Stimulated activated CD4-positive, alpha-beta T cell treated with anti-CD3 and anti-CD28 coated beads, Interleukin-4, amount 100 ng/mL, for 4 hours (primary cell): ENCODE measurements around the gene BIRC2.
A peak's percentile ranks its signal among the peaks of the same experiment; 100 is the strongest.
"Not testable (repeated sequence)": the region's sequence is repeated elsewhere in the genome, so short reads cannot be mapped to it uniquely, and the experiment has no call there.

Experiments
- DNase-seq, 2 experiments: peaks; one replicate each; pipeline ENCODE4 v3.0.0-alpha.2; 2020

BIRC2 gene

DNA sequence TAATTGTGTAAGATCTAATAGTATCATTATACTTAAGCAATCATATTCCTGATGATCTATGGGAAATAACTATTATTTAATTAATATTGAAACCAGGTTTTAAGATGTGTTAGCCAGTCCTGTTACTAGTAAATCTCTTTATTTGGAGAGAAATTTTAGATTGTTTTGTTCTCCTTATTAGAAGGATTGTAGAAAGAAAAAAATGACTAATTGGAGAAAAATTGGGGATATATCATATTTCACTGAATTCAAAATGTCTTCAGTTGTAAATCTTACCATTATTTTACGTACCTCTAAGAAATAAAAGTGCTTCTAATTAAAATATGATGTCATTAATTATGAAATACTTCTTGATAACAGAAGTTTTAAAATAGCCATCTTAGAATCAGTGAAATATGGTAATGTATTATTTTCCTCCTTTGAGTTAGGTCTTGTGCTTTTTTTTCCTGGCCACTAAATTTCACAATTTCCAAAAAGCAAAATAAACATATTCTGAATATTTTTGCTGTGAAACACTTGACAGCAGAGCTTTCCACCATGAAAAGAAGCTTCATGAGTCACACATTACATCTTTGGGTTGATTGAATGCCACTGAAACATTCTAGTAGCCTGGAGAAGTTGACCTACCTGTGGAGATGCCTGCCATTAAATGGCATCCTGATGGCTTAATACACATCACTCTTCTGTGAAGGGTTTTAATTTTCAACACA lies 23.3 kb upstream of the BIRC2 start:
- DNase-seq = no peak

DNA sequence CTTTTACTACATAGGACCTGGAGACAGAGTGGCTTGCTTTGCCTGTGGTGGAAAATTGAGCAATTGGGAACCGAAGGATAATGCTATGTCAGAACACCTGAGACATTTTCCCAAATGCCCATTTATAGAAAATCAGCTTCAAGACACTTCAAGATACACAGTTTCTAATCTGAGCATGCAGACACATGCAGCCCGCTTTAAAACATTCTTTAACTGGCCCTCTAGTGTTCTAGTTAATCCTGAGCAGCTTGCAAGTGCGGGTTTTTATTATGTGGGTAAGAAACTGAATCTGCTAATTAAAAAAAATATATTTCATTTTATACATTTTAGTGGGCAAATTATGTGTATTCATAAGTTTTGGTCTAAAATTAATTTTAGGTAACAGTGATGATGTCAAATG lies 21.9 kb upstream of the BIRC2 start:
- DNase-seq = no peak

DNA sequence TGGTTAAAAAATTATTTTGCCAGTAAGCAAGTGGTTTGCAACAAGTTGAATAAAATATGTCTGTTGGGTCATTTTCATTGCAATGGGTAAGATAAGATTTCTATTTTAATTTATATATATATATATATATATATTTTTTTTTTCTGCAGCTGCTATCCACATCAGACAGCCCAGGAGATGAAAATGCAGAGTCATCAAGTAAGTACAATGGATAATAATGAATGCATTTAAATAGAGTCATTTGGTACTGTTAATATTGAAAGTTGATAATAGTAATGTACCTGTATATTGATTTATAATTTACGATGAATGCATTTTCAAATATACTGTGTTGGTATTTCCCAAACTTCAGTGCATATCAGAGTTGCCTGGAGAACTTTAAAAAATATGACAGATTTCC lies 18.3 kb upstream of the BIRC2 start:
- DNase-seq = no peak

DNA sequence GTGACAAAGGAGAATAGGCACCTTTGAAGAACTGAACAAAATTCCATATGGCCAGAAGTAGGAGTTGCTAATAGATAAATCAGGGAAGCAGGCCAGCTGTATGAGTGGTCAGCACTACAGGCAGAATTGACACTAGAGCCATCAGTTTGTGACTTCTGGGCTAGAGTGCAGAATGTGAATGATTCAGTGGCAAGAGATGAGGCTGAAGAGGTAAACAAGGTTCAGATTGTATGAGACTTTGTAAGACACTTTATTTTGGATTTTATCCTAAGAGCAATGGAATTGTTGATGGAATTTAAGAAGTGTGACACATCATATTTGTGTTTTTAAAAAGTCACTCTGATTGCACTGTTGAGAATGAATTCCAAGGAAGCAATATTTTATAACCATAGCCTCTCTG lies 16.8 kb upstream of the BIRC2 start:
- no peak for DNase-seq

DNA sequence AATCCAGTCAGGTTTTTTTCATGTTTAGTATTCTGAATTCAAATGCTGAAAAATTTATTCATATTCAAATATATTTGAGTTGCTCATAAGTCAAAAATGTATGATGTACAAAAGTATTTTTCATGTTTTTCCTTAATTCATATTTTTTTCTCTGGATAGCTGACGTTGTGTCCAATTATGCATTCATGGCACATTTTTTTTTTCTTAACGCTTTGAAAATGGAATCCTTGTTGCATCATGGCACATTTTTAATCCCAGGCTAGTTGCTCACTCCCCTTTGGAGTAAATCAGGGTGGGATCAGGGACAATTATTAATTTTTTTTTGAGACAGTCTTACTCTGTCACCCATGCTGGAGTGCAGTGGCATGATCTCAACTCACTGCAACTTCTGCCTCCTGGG lies 15.7 kb upstream of the BIRC2 start:
- DNase-seq = no peak

DNA sequence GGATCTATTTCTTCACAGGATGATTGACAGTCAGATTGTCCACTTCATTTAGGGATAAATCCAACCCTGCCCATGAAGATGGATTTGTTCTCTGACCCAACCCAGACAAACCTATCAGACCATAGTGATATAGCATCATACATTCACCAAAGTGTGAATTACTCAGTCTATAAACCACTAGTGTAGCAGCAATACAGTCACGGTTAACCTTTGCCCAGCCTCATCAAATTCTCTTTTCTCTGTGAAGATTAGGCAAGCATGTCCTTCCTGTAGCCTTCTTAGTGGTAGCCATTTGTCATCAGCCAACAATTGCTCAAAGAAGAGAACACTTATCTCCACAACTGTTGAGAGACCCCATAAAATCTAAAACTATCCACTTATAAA lies 14.4 kb upstream of the BIRC2 start:
- DNase-seq = no peak

DNA sequence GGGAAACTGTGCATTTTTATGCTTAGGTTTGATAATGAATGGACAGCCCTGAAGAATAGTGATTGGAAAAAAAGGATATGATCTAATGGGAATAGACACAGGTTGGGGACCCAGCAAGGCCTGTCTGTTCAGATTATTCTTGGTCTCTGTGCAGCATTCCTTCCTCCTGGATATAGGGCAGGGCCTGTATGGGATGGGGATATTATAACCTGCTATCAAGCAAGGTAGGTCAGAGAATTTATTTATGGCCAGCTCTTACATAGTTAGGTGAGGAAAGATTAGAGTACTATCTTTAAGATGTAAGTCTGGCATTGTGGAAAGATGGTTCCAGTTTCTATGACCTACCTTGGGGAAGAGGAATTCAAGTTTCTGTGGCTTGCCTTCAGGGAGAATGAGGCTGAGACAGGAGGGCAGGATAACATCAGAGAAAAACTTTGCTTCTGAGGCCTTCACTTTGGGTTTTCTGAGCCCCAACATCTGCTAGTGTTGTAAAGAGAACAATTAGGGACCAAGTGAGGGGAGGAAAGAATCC lies 8.5 kb upstream of the BIRC2 start:
- DNase-seq = no peak

DNA sequence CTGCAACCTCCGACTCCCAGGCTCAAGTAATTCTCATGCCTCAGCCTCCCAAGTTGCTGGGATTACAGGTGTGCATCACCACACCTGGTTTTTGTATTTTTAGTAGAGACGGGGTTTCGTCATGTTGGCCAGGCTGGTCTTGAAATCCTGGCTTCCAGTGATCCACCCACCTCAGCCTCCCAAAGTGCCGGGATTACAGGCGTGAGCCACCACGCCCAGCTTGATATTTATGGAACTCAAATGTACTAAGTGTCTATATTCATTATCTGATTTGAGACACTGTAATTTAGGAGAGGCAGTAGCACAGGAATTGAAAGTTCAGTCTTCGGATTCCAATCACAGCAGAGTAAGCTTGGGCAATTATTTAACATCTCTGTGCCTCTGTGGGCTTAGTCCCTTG lies 5.7 kb upstream of the BIRC2 start:
- DNase-seq = not testable (repeated sequence)

DNA sequence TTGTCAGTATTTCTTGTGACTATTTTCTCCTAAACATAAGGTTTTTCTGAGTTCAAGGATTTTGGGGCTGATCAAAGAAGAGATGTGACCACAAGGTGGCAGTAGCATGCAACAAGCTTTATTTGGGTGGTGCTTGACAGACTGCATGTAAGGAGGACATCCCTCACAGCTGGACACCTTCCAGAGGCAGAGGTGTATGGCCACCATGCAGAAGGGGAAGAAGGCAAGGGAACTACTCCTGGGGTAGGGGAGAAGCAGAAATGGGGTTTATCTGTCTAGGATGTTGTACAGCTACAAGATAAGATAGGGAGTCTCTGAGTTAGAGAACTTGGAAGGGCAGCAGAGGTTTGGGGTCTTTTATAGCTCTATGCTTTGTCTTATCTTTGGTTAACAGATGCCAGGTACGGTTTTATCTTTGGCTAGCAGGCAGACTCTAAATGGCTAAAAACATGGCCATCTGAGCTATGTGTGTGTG lies 5.1 kb upstream of the BIRC2 start:
- DNase-seq = peak; percentile 49 to 60

DNA sequence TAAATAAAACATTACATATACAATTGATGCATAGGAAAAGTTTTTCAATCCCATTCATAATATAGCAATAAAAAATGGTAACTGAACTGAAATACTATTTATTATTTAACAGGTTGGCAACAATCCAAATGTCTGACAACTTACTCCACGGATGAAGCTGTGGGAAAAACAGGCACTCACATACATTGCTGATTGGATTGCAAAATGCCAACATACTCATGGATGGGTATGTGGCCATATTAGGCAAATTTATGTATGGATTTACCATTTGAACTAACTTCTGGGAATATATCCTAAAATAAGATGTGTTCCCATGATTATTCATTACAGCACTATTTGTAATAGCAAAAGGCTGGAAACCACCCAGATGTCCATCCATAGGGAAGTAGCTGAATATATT lies 3.2 kb upstream of the BIRC2 start:
- no peak for DNase-seq

DNA sequence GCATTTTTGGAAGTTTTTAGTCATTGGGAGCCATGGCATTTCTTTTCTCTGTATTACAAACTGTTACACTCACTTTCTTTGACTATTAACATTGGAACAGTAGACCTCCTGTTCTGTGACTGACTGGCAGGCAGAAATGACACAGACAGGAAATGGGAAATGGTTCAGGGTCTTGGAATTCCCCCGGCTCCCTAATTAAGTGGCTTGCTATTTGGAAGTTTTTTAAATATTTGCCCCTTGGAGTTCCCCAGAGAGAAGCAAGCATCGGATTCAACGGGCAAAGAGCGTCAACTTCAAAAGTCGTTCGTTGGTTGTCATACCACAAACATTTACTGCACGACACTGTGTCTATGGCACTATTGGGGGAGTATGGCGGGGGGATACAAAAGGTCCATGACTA lies 1.1 kb upstream of the BIRC2 start:
- no peak for DNase-seq

DNA sequence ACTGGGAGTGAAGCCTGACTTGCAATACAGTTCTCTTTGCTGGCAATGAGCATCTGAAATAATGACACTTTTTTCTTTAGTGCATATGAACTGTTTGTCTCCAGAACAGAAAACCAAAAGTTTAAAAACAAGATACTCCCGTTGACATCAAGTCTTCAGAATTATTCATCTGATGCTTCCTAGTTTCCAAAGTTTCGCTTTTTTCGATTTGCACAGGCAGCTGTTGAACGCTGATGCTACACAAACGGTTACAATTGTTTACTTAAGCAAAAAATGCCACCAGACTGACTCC lies 612 bp upstream of the BIRC2 start:
- no peak for DNase-seq

DNA sequence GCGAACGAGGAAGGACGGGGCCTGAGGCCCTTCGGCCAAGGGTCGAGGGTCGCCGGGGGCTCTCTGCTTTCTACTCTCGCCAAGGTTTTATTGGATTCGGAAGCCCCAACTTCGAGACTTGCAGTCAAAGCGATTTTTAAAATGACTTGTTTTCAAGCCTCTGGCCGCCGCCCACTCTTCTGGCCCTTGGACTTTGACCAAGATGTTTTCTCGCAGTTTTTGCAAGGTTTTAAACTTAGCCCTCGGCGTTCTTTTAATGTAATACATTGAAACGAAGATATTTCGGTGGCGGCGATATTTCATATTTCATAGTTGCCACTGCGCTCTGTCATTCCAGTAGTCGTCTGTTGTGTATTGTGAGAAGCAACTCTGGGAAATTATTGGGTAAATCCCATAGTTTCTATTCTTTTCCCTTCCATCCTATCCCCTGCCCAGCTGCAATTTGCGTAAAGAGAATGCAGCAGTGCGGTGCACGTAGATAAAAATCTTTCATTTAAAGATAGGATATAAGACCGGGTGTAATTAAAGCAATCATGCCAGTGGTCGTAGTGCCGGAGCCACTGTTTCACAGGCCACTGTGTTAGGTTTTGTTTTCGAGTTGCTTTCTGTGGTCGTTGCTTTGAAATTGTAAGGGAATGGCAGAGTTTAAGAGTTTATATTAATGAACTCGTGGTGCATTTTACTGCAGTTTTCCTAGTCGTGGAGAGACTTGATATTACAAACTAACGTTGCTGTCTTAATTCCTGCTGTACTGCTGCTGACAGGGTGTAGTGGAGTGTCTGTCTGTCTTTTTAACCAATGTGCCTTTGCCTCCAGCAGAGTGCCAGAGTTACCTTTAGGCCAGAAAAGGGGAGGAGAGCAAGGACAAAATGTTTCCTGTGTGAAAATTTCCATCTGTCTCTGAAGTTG lies 702 bp downstream of the BIRC2 start:
- no peak for DNase-seq

DNA sequence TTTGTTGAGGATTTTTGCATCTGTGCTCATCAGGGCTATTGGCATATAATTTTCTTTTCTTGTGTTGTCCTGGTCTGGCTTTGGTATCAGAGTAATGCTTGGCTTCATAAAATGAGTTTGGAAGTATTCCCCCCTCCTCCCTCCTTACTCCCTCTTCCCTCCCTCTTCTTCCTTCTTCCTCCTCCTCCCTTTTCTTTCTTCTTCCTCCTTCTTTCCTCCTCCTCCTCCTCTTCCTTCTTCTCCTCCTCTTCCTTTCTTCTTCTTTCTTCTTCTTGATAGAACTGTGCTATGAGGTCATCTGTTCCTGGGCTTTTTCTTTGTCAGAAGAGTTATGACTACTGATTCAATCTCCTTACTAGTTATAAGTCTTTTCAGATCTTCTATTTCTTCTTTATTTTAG lies 10.1 kb downstream of the BIRC2 start:
- DNase-seq = no peak

DNA sequence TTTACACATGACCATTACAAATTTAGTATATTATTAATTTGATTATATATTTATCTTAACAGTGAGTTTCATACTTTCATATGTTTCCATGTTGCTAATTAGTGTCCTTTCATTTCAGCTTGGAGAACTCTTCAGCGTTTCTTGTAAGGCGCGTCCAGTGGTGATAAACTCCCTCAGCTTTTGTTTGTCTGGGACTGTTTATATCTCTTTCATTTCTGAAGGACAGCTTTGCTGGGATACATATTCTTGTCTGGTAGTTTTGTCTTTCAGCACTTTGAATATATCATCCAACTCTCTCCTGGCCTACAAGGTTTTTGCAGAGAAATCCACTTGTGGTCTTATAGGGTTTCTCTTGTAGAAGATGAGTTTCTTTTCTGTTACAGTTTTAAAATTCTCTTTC lies 12.4 kb downstream of the BIRC2 start:
- DNase-seq = no peak

DNA sequence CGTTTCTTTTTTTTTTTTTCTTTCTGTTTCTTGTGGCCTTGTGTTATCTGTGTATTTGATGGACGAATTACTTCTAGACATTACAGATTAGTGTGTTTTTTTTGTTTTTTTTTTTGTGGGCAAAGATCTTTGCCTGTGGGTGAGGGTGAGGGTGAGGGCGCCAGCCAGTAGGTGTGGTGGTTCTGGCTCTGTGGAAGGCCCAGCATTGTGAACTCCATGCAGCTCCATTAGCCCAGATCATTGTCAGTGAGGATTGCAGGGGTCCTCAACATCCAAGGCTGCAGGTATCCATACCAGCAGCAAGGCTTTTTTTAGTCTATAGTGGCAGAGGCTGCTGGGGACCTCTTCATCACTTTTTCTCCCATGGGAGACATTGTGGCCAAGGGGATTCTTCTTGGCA lies 13.7 kb downstream of the BIRC2 start:
- no peak for DNase-seq

DNA sequence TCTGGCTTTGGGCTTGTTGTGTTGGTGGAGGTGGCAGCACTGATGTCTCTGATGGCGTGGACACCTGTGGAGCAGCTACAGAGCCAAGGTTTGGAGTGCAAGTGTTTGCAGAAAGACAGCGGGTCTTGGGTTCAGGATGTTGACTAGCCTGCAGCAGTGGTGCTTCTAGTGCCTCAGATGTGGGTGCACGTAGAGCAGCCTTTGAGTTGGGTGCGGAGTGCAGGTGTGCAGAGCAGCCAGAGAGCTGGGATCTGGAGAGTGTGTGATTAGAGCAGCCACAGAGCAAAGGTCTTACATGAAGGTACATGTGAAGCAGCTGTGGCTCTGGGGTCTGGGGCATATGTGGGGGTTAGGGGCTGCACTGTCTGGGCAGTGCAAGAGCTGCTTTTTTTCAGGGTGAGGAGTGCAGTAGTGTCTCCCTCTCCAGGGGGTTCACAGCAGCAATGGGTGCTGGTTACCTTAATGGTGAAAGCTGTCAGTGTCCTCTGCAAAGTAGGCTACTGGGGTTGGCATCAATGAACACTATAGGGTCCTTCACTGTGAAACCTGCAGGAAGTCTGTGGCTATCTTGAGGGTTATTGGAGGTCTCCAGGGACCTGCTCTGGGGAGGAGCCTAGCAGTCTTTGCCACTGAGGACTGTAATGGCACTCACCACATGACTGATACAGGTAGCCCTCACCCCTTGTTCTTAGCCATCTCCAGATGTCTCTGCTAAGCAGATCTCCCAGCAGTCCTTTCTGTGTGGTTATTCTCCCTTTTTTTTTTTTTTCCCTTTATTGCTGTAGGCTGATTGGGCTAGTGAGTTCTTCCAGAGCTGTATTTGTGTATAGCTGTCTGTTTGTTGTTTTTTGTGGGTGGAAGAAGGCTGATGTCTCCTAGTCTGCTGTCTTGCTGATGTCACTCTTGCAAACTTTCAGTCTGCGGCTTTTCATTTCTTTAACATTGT lies 14.3 kb downstream of the BIRC2 start:
- no peak for DNase-seq

DNA sequence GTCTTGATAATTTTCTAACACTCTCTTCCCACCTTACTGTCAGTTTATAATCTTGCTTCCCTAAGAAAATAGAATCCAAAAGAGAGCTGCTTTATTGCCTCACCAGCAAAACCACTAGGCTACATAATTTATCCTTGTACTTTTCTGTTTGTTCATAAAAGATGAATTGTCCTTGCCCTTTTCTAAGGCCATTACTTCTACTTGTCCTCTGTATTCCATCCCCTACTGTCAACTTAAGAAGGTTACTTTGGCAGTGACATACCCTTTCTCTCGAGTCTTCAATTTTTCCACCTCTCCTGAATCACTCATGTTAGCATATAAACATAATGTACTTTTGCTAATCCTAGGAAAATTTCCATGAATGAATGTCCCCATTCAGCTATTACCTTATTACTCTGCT lies 18.0 kb downstream of the BIRC2 start:
- DNase-seq = no peak

DNA sequence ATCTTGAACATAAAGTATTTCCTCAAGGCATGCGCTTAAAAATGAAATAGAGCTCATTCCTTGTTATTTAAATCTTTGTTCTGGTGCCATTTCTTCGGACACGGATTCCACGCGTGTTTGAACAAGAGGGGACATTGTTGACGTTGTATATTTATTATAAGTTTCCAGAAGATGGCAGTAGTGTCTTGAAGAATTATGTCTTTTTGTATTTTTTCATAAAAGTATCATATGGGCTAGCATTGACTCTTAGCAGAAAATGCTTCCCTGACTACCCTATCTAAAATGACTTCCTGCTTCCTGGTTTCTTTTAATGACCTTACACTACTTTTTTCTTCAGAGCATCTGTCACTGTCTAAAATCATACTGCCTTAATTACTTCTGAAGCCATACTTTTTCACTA lies 20.4 kb downstream of the BIRC2 start:
- no peak for DNase-seq

DNA sequence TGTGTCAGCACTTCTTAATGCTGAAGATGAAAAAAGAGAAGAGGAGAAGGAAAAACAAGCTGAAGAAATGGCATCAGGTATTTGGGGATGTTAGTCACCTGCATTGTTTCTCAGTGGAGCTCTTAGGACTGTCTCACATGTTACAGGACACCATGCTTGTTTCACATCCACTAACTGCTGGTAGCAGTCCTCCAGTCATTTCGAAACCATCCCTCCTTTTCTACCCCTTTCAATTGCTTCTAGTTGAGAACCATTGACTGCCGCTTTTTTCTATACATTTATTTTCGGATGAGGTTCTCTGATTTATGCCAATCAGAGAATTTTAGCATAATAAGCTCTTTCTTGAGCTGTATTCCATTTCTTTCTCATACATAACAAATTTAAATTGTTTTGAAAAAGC lies 21.5 kb downstream of the BIRC2 start:
- no peak for DNase-seq

DNA sequence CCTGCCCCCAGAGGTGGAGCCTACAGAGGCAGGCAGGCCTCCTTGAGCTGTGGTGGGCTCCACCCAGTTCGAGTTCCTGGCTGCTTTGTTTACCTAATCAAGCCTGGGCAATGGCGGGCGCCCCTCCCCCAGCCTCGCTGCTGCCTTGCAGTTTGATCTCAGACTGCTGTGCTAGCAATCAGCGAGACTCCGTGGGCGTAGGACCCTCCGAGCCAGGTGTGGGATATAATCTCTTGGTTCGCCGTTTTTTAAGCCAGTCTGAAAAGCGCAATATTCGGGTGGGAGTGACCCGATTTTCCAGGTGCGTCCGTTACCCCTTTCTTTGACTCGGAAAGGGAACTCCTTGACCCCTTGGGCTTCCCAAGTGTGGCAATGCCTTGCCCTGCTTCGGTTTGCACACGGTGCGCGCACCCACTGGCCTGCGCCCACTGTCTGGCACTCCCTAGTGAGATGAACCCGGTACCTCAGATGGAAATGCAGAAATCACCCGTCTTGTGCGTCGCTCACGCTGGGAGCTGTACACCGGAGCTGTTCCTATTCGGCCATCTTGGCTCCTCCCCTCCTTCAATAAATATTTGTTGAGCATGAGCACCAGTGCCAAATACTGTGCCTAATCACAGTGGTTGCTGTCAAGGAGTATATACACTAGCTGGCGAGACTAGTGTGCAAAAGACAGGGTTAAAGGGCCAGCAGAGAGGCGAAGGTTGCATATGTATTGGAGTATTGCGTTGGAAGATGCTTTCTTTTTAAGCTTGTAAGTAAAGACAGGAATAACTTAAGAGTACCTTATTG lies 27.8 kb downstream of the BIRC2 start:
- not testable (repeated sequence) for DNase-seq

DNA sequence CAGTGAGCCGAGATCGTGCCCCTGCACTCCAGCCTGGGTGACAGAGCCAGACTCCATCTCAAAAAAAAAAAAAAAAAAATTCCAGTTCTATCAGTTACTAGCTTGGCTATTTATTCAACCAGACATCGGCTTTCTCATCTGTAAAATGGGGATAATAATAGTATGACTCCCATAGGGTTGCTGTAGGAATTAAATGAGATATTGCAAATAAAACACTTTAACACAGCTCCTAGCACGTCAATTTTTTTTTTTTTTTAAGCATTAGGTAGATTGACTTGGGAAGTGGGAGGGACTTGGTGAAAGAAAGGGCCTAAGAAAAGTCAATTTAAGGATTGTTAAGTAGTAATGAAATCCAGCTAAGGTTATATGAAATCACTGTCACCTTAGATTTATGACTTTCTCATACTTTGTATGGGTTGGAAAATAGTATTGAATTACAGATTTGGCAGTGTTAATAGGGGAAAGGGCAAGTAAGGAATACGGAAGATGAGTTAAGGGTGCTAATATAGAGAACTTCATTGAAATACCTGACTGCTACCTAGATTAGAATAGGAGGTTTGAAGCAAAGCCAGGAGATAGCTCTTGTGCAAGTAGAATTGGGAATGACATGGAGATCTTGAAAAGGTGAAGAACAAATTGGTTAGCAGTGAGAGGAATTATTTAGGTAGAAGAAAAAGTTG lies 28.8 kb downstream of the BIRC2 start:
- no peak for DNase-seq
